ENCODE results near the gene SCAPER.

- TF ChIP-seq CTCF (IDR thresholded peaks at IDR 0.05): no peak
- no peak for TF ChIP-seq EZH2 (IDR thresholded peaks at IDR 0.05; ENCODE audit: borderline replicate concordance, insufficient read depth, low read depth, low read length, poor library complexity, severe bottlenecking)
Measured at GRCh38 chr15:76905013-76905839, at the start of gene SCAPER.
